ENCODE measurements around the gene LIN7C.

The LIN7C gene

DNA sequence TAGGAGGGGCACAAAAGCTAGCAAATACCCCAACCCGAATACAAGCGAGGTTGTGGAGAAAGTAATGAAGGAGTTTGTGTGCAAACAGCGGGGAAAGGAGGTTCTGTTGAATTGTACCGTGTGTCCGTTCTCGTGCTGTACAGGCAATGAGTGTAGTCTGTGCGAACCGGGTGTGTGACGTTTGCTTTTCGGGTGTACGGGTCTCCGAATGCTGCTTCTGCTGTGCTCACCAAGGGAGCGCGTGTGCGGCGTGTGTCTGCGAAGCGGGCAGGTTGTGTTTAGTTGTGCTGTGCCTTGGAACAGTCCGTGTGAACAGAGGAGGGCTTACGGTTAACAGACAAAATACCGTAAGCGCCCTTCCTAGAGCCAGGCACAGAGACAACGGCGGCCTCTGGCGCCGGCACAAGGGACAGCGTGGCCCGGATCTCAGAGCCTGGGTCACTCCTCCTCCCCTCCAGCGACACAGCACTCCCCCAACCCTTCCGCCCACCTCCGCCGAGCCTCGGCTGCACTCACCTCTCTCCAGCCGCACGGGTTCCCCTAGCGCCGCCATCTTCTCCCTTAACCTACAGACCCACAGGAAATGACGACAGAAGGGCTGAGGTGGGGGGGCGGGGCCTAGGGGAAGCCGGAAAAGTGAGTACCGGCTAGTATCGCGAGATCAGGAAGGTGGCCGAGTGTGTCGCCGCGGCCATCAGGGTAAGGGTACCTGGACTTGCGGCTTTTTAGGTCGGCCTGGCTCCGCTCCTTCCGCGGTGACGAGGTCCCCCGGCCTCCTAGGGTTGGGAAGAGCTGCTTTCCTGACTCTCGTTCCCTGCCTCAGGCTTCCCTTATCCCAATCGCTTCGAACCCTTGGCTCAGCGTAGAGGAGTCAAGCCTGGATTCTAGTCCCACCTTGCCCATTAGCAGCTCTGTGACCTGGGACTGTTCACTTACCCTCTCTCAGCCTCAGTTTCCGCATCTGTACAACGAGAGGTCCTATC, at the start of gene LIN7C:
LIN7C (minus strand) TSS at position 570 of the 983 bp plus-strand sequence; CDS start at position 553, 17 bp downstream.
- Mint-ChIP-seq H3K27me3 (ENCODE audit: low read depth, poor library complexity) (peaks cover 17% of the 10 kb centered on the region), H3K4me3 (peak within 1 kb of the TSS; percentile 100), H3K27ac (peak within 1 kb of the TSS; percentile 100), H3K9me3 (no peaks in the 10 kb centered on the region), H3K4me1 (peaks cover 44% of the 10 kb centered on the region), H3K36me3 (ENCODE audit: low read depth) (peaks cover 14% of the 10 kb centered on the region)
- DNase-seq, result peak; percentile 94
- TF ChIP-seq CTCF (IDR thresholded peaks at IDR 0.05), result peak; percentile 18

DNA sequence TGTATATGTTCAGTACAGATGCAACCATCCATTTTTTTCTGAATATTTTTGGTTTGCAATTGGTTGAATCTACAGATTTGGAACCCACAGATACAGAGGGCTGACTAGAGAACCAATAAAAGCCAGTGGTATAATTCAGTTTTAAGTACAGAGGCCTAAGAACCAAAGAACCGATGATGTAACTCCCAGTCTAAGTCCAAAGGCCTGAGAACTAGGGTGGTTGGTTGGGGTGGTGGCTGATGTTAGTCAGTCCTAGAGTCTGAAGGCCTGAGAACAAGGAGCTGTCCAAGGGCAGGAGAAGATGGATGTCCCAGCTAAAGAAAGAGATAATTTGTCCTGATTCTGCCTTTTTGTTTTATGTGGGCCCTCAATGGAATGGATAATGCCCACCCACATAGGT, 48.7 kb upstream of the LIN7C start:
- Mint-ChIP-seq H3K36me3 (ENCODE audit: low read depth) (no peaks in the 10 kb centered on the region), H3K27me3 (ENCODE audit: low read depth, poor library complexity) (peaks cover 3% of the 10 kb centered on the region), H3K27ac (no peak overlapping the region), H3K9me3 (no peaks in the 10 kb centered on the region), H3K4me1 (no peaks in the 10 kb centered on the region), H3K4me3 (no peak overlapping the region)
- no peak for TF ChIP-seq CTCF (IDR thresholded peaks at IDR 0.05)
- no peak for DNase-seq

GRCh38 chr11:27553186-27553585, 46.6 kb upstream of the LIN7C start:
- DNase-seq, result no peak
- Mint-ChIP-seq H3K4me3 (no peak overlapping the region), H3K27ac (no peak overlapping the region), H3K9me3 (no peaks in the 10 kb centered on the region), H3K4me1 (no peaks in the 10 kb centered on the region), H3K36me3 (ENCODE audit: low read depth) (no peaks in the 10 kb centered on the region), H3K27me3 (ENCODE audit: low read depth, poor library complexity) (peaks cover 3% of the 10 kb centered on the region)
- no peak for TF ChIP-seq CTCF (IDR thresholded peaks at IDR 0.05)

GRCh38 chr11:27552341-27552740, 45.8 kb upstream of the LIN7C start:
- H3K4me3 Mint-ChIP-seq, result no peak overlapping the region
- DNase-seq, result no peak
- no peaks in the 10 kb centered on the region for H3K4me1 Mint-ChIP-seq
- H3K27ac Mint-ChIP-seq, result no peak overlapping the region
- TF ChIP-seq CTCF (IDR thresholded peaks at IDR 0.05), result no peak
- H3K36me3 Mint-ChIP-seq (ENCODE audit: low read depth), result no peaks in the 10 kb centered on the region
- peaks cover 3% of the 10 kb centered on the region for H3K27me3 Mint-ChIP-seq (ENCODE audit: low read depth, poor library complexity)
- H3K9me3 Mint-ChIP-seq, result no peaks in the 10 kb centered on the region

DNA sequence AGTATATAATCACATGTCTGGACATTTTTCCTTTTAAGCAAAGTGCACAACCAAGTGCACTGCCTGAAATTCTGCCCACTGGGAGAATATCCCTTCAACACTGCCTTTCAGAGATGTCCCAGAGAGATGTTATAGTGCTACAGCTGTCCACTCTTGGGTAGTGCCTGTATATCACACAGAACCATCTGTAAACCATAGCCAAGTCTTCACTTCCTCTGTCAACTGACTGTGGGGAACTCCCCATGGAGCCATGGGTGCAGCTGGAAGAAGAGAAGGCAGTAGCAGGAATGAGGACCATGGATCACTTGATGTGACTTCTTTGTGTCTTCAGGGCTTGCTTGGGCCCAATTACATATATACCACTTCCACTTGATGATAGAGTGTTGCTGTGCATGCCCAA, 44.6 kb upstream of the LIN7C start:
- Mint-ChIP-seq H3K27me3 (ENCODE audit: low read depth, poor library complexity) (peaks cover 3% of the 10 kb centered on the region), H3K4me3 (no peak overlapping the region), H3K27ac (no peak overlapping the region), H3K9me3 (no peaks in the 10 kb centered on the region), H3K36me3 (ENCODE audit: low read depth) (no peaks in the 10 kb centered on the region), H3K4me1 (peaks cover 4% of the 10 kb centered on the region)
- DNase-seq, result no peak
- no peak for TF ChIP-seq CTCF (IDR thresholded peaks at IDR 0.05)
